ENCODE data around the gene IGFBPL1.

DNA sequence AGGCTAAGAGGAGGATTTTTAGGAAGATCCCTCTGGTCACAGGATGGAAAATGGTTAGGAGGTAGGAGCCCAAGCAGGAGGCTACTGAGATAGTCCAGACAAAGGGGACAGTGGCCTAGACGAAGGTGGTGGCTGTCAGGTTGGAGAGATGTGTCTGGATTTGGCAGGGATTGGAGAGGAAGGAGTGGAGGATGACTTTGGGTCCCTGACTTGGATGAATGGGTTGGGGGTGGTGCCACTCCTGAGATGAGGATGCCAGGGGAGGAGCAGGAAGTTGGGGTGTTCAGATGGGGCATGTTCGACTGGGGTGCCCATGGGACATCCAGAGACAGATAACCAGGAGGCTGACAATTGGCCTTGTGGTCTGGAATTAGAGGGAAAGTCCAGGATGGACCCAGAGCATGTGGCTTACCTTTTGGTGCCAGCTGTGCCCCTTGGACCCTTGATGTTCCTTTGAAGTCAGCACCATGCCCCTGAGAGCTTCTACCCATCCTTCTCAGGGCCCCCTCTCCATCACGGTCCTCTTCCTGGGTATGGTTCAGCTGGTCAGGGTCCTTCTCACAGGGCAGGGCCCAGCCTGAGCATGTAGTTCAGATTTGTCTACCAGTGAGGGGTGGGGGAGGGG is 15.1 kb upstream of the IGFBPL1 start:
- TF ChIP-seq, protein P1, sequence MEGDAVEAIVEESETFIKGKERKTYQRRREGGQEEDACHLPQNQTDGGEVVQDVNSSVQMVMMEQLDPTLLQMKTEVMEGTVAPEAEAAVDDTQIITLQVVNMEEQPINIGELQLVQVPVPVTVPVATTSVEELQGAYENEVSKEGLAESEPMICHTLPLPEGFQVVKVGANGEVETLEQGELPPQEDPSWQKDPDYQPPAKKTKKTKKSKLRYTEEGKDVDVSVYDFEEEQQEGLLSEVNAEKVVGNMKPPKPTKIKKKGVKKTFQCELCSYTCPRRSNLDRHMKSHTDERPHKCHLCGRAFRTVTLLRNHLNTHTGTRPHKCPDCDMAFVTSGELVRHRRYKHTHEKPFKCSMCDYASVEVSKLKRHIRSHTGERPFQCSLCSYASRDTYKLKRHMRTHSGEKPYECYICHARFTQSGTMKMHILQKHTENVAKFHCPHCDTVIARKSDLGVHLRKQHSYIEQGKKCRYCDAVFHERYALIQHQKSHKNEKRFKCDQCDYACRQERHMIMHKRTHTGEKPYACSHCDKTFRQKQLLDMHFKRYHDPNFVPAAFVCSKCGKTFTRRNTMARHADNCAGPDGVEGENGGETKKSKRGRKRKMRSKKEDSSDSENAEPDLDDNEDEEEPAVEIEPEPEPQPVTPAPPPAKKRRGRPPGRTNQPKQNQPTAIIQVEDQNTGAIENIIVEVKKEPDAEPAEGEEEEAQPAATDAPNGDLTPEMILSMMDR (IDR thresholded peaks at IDR 0.05; ENCODE audit: control extremely low read depth in 1 of 3, insufficient read depth in 1 of 3, low read depth in 1 of 3, low read length in 3 of 3) = no peak
- no peak for TF ChIP-seq POLR2A (IDR thresholded peaks at IDR 0.05; ENCODE audit: control extremely low read depth in 1 of 2, low read depth in 2 of 2, low read length in 2 of 2)

Measured in H1 (cell line).